Measurements from ENCODE around the gene WT1.

WT1 gene

DNA sequence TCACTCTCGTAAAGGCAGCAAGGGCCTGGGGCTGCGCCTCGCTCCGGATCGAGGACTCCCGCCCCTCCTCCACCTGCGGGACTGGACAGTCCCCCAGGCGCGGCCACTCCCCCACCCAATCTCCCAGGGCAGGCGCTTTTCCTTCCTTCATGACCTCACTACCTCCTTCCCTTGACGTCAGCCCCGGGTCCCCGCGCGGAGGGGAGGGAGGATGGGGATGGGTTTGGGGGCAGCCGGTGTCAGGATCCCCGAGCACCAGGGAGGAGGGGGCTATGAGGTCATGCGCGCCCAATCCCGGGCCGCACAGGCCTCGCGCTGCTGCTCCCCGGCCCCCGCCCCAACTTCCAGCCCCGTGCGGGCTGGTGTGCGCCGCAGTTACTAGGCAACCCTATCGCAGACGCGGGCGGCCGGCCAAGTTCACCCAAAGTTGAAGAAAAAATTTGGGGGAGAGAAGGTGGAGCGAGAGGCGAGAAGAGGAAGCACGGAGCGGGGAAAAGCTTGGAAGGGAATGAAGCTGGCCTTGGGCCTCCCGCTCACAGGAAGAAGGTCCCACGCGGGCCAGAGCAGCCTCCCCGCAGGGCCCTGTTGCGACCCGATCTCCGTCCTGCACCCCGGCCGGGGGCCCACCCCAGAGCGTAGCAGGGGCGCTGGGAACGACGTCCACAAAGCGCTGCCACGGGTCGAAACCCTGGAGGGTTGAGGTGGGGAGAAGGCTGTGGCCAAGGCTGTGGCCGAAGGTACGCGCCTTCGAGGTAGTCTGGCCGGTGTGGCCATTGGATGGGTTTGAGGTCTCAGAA, 8.3 kb downstream of the WT1 start:
- no peak for DNase-seq (ENCODE audit: low read depth)
- H3K4me3 ChIP-seq (ENCODE audit: low read depth, low read length), result no peak overlapping the region

DNA sequence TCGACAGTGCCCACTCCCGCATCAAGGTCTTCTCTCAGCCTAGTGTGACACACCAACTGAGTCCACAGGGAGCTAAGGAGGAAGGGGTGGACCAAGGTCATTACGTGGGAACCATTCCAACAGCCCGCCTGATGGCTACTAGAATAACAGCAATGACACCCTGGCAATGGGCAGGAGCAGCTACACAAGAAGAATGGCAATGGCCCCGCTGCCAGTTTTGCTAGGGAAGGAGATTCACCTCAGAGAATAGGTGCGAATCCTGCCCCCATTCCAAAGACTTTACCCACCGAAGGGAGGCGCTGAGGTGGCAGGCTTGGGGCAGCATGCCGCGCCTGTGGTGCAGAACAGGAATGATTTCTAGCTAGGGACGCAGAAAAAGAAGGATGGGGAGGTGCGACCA, 9.1 kb downstream of the WT1 start:
- no peak for DNase-seq (ENCODE audit: low read depth)
- H3K4me3 ChIP-seq (ENCODE audit: low read depth, low read length), result no peak overlapping the region

DNA sequence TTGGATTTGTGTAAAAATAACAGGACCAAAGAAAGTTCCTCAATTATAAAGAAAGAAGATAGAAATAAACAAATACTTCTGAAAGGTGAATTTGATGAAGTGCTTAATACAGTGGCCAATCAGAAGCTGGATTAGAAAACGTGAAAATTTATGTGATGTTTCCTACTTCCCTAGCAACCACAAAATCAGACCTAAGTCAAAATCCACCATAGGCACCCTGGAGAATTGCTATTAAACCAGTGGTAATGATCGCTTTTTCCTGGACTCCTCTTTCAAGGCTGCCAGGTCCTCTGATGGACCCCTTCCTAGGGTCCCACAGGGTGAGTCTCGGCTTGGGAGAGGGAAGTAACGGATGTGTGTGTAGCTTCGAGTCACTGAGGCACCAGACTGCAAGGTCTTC, 9.6 kb downstream of the WT1 start:
- no peak overlapping the region for H3K4me3 ChIP-seq (ENCODE audit: low read depth, low read length)
- no peak for DNase-seq (ENCODE audit: low read depth)

DNA sequence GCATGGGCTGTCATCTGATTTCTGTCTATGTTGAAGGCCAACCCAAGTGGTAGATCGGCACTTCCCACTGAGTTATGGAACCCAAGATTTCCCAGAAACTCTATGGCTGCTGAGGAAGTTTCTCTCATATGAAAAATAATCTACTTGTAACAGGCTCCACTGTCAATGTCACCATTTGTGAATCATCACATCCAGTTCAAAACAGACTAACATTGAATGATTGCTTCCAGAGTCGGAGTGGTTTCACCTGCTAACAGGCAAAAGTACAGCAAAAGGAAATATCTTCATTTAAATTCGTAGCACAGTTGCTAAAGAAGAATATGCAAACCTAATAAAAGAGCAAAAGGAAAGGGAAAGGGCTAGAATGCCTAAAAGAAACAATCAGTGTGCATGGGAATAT, 12.8 kb downstream of the WT1 start:
- H3K4me3 ChIP-seq (ENCODE audit: low read depth, low read length), result no peak overlapping the region
- DNase-seq (ENCODE audit: low read depth), result no peak

DNA sequence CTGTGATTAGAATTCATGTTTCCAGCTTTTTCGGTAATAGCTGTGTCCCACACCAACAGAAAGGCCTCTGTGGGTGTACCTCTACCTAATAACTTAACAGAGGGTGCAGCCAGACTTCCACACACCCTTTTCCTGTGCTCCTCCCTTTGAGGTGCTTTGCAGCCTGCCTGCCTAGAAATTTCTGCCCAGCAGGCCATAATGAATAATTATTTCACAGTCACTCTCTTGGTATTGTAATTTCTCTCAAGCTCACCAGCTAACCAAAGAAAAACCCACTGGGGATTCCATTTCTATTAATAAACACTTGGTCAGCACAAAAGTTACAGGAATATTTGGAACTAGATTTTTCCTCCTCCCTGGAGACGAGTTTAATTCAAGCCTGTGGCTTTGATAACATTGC, 13.3 kb downstream of the WT1 start:
- H3K4me3 ChIP-seq (ENCODE audit: low read depth, low read length), result no peak overlapping the region
- DNase-seq (ENCODE audit: low read depth), result no peak

DNA sequence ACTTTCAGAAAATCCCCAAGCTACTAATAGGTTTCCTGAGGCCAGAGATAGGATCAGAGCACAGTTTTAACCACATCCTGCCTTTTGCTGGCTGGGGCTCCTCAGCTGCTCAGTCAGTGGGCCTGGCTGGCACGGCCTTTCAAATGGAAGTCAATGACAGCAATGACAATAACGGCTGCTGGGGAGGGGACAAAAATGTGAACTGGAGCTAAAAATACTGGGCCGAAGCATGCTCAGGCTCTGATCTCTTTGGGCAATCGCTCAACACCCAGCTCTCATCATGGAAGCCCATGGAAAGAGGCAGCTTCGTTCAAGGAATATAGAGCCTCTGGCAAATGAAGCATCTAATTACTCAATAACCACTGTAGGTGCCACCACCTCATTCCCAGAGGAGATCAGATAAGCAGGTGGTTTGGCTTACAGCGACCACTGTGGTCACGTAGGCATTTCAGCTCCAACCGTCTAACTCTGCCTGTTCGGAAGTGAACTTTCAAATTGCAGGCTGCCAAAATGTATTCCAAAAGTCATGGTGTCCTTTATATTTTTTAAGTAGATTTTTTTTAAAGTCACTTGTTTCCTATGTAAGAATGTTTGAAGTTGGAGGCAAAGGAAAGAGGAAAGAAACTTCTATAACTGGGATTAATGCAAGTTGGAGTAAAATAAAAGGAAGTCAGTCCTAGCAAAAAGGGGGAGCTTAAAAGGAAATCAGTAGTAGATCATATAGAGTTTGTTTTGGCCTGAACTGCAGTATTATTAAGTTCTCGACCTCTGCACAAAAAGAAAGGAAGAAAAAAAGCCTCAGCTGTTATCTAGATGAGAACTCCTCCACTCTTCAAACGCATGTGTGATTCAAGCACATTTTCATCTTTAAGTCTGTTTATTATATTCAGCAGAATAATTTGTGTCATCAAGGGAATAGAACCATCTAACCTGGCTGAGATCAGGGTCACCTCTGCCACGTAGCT, 14.1 kb downstream of the WT1 start:
- H3K4me3 ChIP-seq (ENCODE audit: low read depth, low read length), result no peak overlapping the region
- DNase-seq (ENCODE audit: low read depth), result no peak

DNA sequence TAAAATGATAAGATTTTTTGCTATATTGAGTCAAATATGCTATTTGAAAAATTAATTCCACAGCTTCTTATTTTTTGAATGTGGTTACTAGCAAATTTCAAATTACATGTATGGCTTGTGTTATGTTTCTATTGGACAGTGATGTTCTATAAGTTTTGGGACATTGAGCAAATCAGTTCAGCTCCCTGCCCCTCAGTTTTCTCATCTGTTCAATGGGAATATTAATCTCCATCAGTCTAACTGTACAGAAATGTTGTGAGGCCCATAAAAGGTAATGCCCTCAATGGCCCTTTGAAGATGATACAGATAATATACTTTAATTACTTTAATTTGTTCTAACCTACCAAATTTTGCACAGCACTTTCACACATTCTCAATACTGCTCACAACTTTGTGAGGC, 15.2 kb downstream of the WT1 start:
- no peak overlapping the region for H3K4me3 ChIP-seq (ENCODE audit: low read depth, low read length)
- DNase-seq (ENCODE audit: low read depth), result no peak

DNA sequence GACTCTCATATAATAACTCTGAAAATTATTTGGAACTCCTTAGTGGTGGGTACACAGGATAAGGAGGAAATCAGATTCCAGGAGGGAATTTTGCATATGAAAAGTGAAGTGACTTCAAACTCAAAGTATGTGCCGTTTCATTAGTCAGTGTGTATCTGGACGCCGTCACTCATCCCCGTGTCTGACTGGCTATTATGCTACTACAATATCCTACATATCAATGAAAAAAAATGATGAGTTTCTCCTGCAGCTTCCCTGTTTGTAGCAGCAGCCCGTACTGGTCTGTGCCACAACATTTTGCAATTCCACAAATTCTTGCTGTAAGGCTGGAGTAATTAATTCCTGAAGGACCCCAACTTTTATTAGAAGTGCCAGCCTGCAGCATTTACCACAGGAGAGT, 16.5 kb downstream of the WT1 start:
- H3K4me3 ChIP-seq (ENCODE audit: low read depth, low read length), result no peak overlapping the region
- no peak for DNase-seq (ENCODE audit: low read depth)

DNA sequence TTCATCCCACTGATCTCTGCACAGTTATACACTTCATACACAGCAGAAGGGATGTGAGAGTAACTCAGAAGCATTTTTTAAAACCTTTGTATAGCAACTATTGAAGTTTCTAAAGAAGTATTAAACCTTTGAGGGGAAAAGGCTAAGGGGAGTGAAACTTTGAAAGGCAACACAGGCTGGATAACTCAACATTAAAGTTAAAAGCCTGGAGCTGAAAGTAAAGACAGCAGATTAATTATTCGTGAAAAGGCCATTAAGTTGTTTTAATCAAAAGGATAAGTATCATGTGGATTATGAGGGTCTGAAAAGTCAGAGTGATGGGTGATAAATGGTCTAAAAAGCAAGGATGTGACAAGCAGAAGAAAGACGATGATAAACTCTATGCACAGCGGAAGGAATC, 17.5 kb downstream of the WT1 start:
- H3K4me3 ChIP-seq (ENCODE audit: low read depth, low read length), result no peak overlapping the region
- DNase-seq (ENCODE audit: low read depth), result no peak

DNA sequence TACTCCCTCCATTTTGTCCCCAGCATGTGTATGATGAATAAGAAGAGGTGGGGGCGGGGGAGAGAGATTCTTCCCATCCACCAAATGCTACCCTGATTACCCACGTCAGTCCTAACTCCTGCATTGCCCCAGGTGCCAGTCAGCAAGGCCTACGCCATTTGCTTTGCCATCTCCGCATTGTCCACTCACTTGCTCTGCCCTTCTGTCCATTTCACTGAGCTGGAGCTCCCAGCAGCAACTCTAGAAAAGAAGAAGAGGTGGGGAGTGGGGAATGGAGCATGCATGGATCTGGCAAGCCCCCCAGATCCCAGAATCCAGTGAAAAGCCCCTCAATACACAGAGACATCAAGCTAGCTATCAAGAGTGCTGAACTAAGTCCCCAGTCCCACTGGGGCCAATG, 19.0 kb downstream of the WT1 start:
- no peak for DNase-seq (ENCODE audit: low read depth)
- no peak overlapping the region for H3K4me3 ChIP-seq (ENCODE audit: low read depth, low read length)

DNA sequence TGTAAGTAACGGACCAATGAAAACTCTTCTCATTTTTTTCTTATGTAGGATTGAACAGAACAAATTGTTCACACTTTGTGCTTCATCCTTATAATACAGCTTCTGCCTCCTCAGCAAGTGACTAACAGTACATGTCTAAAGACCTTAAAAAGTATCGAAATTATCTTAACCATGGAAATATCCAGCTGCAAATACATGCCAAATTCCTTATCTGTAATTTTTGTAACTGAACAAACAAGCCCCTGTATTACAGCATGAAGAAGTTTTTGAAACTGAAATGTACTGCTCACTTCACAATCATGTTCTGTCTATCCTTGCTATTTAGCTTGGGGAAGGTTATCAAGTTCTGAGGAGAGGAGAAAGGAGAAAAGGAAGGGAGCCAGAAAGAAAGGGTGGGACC, 20.4 kb downstream of the WT1 start:
- H3K4me3 ChIP-seq (ENCODE audit: low read depth, low read length), result no peak overlapping the region
- no peak for DNase-seq (ENCODE audit: low read depth)

DNA sequence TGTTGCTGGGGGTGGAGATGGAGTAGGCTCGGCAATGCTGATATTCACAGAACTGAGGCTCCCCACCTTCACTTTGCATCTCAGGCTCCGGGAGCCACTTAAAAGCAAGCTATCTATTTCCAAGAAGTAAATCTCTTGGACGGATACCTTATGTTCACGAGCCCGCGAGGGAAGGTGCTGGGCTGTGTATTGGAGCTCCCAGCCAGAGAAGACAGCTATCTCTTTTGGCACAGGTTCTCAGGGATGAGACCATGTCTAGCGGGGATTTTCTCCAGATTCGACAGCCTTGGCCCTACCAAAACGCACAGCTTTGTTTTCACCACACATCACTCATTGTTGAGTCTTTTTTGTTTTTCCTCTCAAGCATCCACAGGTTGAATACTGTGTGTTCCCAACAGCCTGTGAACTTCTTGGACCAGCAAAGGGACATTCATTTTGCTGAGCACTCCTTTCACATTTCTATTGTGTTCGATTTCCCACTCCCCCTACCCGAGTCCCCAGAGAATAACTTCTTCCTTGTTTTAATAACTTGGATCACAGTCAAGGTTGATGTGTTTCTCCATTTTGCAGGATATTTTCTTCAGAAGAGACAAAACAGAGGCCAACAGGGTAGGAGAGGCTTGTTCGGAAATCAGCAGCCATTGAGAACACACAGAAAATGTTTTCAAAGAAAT, 23.3 kb downstream of the WT1 start:
- DNase-seq (ENCODE audit: low read depth), result no peak
- H3K4me3 ChIP-seq (ENCODE audit: low read depth, low read length), result no peak overlapping the region

DNA sequence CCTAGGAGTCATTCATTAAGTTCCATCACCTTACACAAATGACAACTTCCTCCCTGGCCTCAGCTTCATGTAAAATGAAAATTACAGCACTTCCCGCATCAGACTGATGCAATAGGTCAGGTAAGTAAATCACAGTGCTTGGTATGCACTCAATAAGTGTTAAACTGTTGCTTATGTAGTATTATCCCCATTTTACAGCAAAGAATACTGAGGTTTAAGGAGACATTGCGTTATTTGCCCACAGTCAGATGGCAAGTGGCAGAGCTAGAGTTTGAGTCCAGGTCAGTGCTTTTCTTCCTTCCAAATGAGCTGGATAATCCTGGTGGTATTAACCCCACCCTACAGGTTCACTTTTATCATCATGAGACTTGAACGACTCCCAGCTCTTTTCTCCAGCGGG, 29.7 kb downstream of the WT1 start:
- DNase-seq (ENCODE audit: low read depth), result no peak

DNA sequence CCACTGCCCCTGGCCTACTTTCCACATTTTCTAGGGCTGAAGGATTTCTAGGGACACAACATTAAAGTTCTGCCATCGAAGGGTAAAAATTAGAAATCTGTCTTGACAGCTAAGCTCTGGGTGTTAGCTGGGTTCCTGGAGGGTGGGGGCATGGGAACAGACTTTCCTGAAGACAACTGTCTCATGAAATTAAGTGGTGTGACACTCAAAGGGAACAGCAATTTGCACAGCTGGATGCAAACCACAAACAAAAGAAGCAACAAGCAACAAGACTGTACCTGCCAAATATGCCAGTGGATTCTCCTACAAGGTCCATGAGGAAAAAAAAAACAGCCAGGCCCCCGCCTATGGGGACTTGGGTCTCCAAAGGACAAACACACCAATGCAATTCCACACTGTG, 32.5 kb downstream of the WT1 start:
- DNase-seq (ENCODE audit: low read depth), result no peak
- H3K4me3 ChIP-seq (ENCODE audit: low read depth, low read length), result no peak overlapping the region

More for the DNA sequence above, 29.7 kb downstream of the WT1 start:
- no peak overlapping the region for H3K4me3 ChIP-seq (ENCODE audit: low read depth, low read length)

DNA sequence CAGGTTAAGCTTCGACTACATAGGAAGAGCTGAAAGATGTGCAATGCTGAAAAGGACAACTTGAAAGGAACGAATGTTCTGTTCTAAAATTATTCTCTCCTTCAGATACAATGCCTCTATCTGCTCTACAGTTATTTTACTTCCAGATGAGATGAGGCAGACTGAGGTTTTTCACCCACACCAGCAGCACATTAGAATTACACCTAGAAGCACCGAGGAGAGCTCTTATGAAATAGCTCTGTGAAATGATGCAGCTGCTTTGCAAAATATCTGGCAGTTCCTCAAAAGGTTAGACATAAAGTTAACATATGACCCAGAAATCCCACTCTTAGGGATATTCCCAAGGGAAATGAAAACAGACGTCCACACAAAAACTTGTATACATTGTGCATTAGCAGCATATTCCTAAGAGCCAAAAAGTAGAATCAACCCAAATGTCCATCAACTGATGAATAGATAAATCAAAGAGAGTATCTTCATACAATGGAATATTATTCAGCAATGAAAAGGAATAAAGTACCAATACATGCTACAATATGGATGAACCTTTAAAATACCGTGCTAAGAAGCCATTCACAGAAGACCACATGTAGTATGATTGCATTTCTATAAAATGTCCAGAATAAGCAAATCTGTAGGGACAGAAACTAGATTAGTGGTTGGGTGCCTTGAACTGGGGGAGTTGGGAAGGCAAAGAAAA, 34.5 kb downstream of the WT1 start:
- H3K4me3 ChIP-seq (ENCODE audit: low read depth, low read length), result no peak overlapping the region
- no peak for DNase-seq (ENCODE audit: low read depth)

DNA sequence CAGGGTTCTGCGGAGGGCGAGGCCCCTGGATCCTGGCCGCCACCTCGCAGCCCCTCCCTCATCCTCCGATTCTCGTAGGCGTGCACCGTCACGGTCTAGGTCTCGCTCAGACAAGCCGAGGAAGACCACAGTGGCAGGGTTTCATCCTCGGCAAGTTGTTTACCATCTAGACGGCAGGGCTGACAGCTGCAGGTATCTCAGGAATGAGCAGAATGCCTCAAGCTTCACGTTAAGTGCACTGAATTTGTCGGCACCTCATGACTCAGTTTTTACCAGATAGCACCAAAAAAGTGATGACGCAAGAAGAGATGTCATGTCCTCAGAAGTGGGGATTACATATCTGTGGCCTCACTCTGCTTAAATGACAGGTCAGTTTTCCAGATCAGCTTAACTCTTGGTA, 35.1 kb downstream of the WT1 start:
- no peak for DNase-seq (ENCODE audit: low read depth)
- no peak overlapping the region for H3K4me3 ChIP-seq (ENCODE audit: low read depth, low read length)

DNA sequence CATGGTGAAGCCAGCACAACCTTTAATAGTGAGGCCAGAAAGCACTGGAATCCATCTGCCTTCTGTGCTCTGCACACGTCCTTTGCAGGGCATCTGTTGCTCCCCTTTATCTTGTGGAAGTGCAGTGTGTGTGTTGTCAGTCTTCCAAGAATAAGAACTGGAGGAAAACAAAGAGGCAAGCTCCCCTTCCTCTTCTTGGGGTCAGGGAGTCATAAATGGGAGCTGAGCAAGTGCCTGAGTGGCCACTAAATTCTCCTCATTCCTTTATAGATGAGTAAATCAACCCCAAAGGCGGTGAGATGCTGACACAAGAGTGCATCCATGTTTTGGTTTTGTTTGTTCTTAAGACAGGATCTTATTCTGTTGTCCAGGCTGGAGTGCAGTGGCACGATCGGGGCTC, 38.3 kb downstream of the WT1 start:
- H3K4me3 ChIP-seq (ENCODE audit: low read depth, low read length), result no peak overlapping the region
- no peak for DNase-seq (ENCODE audit: low read depth)

DNA sequence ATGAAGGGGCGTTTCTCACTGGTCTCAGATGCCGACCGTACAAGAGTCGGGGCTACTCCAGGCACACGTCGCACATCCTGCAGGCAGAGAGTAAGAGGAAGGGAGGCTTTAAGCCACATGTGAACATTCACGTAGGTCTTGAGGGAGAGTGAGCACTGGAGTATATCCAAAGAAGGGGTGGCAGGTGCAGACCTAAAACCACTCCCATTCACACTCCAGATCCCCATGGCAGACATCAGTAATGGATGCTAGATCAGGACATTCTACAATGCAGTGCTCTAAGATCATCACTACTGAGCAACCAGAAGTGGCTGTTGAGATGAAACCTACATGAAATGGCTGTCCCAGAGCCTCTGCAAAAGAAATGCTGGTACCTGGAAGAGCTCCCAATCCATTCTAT, 39.0 kb downstream of the WT1 start:
- H3K4me3 ChIP-seq (ENCODE audit: low read depth, low read length), result no peak overlapping the region
- DNase-seq (ENCODE audit: low read depth), result no peak

DNA sequence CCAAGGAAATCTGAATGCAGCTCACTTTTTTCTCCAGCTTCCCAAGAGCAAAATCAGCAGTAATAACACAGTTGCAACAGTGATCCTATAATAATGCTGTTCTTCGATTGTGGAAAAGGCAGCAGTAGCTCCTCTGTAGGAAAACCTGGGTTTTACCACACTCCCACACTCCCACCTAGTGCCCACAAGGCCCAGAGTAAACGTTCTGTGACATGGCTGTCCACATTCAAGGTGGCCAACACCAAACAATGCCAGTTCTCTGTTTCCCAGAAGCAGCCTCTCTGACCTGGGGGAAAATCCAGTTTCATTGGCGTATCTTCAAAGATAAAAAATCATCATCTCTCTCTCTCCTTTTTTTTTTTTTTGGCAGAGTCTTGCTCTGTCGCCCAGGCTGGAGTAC, 40.2 kb downstream of the WT1 start:
- DNase-seq (ENCODE audit: low read depth), result no peak
- no peak overlapping the region for H3K4me3 ChIP-seq (ENCODE audit: low read depth, low read length)

DNA sequence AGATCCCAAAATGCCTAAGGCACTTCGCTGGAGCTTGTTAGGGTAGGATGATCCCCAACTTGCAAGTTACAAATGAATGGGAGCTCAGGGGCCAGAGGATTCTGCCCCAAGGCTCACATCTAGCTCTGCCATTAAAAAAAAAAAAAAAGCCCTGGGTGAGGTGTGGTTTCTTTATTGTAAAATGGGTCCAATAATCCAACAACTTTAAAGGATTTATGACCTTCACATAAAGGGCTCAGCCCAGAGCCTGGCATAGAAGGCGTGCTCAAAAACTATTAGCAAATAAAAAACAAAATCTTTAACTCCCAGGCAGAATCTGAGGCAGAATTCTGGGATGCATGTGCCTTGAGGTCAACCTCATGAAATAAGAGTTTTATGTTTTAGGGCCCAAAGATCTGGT, 42.5 kb downstream of the WT1 start:
- H3K4me3 ChIP-seq (ENCODE audit: low read depth, low read length), result no peak overlapping the region
- DNase-seq (ENCODE audit: low read depth), result no peak
